NCI-H2107 (cell line): ENCODE measurements around the gene SPACDR.

Experiments used
- DNase-seq: peaks from one replicate; lab custom pipeline; 2025; lab: John Stamatoyannopoulos, UW

SPACDR gene

GRCh38 chr7:100485471-100485876 is 21.4 kb upstream of the SPACDR start:
- no peak for DNase-seq

GRCh38 chr7:100484673-100485045 is 20.6 kb upstream of the SPACDR start:
- no peak for DNase-seq

GRCh38 chr7:100483722-100484672 is 19.9 kb upstream of the SPACDR start, which contains the start of gene NYAP1:
NYAP1 (plus strand) TSS chr7:100483927; CDS start chr7:100485312, 1,385 bp downstream.
- no peak for DNase-seq

- DNase-seq: no peak
Measured at GRCh38 chr7:100483090-100483721, 19.1 kb upstream of the SPACDR start.

GRCh38 chr7:100482728-100483089 is 18.6 kb upstream of the SPACDR start:
- no peak for DNase-seq

- no peak for DNase-seq
Measured at GRCh38 chr7:100481466-100481865, 17.4 kb upstream of the SPACDR start.

GRCh38 chr7:100478958-100479660 is 15.0 kb upstream of the SPACDR start, which contains the start of gene TSC22D4:
TSC22D4 (minus strand) TSS chr7:100479214; CDS start chr7:100478038, 1,176 bp downstream.
- peak; percentile 71 for DNase-seq

GRCh38 chr7:100477871-100478267 is 13.8 kb upstream of the SPACDR start:
- no peak for DNase-seq

GRCh38 chr7:100476903-100477870 is 13.1 kb upstream of the SPACDR start:
- no peak for DNase-seq

GRCh38 chr7:100476101-100476780 is 12.2 kb upstream of the SPACDR start:
- no peak for DNase-seq

- no peak for DNase-seq
Measured at GRCh38 chr7:100475549-100475948, 11.5 kb upstream of the SPACDR start.

GRCh38 chr7:100472854-100473499 is 8.9 kb upstream of the SPACDR start:
- DNase-seq: no peak

GRCh38 chr7:100472121-100472851 is 8.2 kb upstream of the SPACDR start:
- no peak for DNase-seq

GRCh38 chr7:100471021-100471420 is 7.0 kb upstream of the SPACDR start:
- no peak for DNase-seq

GRCh38 chr7:100469227-100470044 is 5.4 kb upstream of the SPACDR start:
- DNase-seq: peak; percentile 69

- no peak for DNase-seq
Measured at GRCh38 chr7:100467638-100468373, 3.7 kb upstream of the SPACDR start.

GRCh38 chr7:100466653-100467605 is 2.9 kb upstream of the SPACDR start:
- no peak for DNase-seq
